ENCODE results near the gene KRTAP4-8.
"Not testable (repeated sequence)": the region's sequence is repeated elsewhere in the genome, so short reads cannot be mapped to it uniquely, and the experiment has no call there.

Gene KRTAP4-8

GRCh38 chr17:41107941-41108450 lies 10.1 kb upstream of the KRTAP4-8 start:
- no peak for DNase-seq

GRCh38 chr17:41105347-41105746 lies 7.4 kb upstream of the KRTAP4-8 start, which contains the start of gene KRTAP4-9:
Gene KRTAP4-9 (plus strand): TSS chr17:41105389. CDS start chr17:41105389, 0 bp downstream.
- DNase-seq = not testable (repeated sequence)

- not testable (repeated sequence) for DNase-seq
Measured at GRCh38 chr17:41104386-41105038, 6.6 kb upstream of the KRTAP4-8 start.

GRCh38 chr17:41103896-41104295 lies 6.0 kb upstream of the KRTAP4-8 start:
- DNase-seq = no peak

- no peak for DNase-seq
Measured at GRCh38 chr17:41101586-41102259, 3.8 kb upstream of the KRTAP4-8 start, which contains the start of gene KRTAP4-16. Gene KRTAP4-16 (minus strand): TSS chr17:41102209. CDS start chr17:41102209, 0 bp downstream.

GRCh38 chr17:41099682-41100480 lies 1.9 kb upstream of the KRTAP4-8 start:
- DNase-seq = not testable (repeated sequence)

GRCh38 chr17:41098481-41098880 lies 539 bp upstream of the KRTAP4-8 start:
- DNase-seq = no peak

- DNase-seq = no peak
Measured at GRCh38 chr17:41096055-41096454, 1.9 kb downstream of the KRTAP4-8 start.

GRCh38 chr17:41088760-41089352 lies 9.1 kb downstream of the KRTAP4-8 start:
- DNase-seq = not testable (repeated sequence)

GRCh38 chr17:41084100-41084856 lies 13.7 kb downstream of the KRTAP4-8 start, which contains the start of gene KRTAP4-7:
Gene KRTAP4-7 (plus strand): TSS chr17:41084150. CDS start chr17:41084207, 57 bp downstream.
- DNase-seq = not testable (repeated sequence)

- not testable (repeated sequence) for DNase-seq
Measured at GRCh38 chr17:41083427-41083826, 14.5 kb downstream of the KRTAP4-8 start.

GRCh38 chr17:41082626-41083025 lies 15.3 kb downstream of the KRTAP4-8 start:
- DNase-seq = no peak

GRCh38 chr17:41076788-41077187 lies 21.2 kb downstream of the KRTAP4-8 start:
- no peak for DNase-seq

GRCh38 chr17:41073676-41074075 lies 24.3 kb downstream of the KRTAP4-8 start:
- no peak for DNase-seq

GRCh38 chr17:41071606-41072360 lies 26.2 kb downstream of the KRTAP4-8 start:
- DNase-seq = no peak

GRCh38 chr17:41069031-41069430 lies 28.9 kb downstream of the KRTAP4-8 start:
- DNase-seq = no peak

GRCh38 chr17:41067281-41067680 lies 30.7 kb downstream of the KRTAP4-8 start:
- DNase-seq = no peak

GRCh38 chr17:41065829-41066624 lies 31.9 kb downstream of the KRTAP4-8 start, which contains the start of gene KRTAP2-4:
Gene KRTAP2-4 (minus strand): TSS chr17:41065879. CDS start chr17:41065845, 34 bp downstream.
- DNase-seq = no peak

GRCh38 chr17:41065016-41065689 lies 32.8 kb downstream of the KRTAP4-8 start:
- not testable (repeated sequence) for DNase-seq
